DMS153 treated with DMSO at 0.1 percent for 48 hours (cell line): ENCODE results near the gene SLC16A8.

ENCODE experiments used
- DNase-seq: peaks from one replicate; lab custom pipeline; 2025; ENCODE audit not compliant: unreplicated experiment; lab: John Stamatoyannopoulos, UW

SLC16A8 gene

GRCh38 chr22:38073150-38074130 is 10.5 kb downstream of the SLC16A8 start:
- DNase-seq: no peak

- no peak for DNase-seq
These were observed 11.4 kb downstream of the SLC16A8 start for GRCh38 chr22:38072322-38073149.

GRCh38 chr22:38071421-38072321 is 12.3 kb downstream of the SLC16A8 start:
- no peak for DNase-seq

GRCh38 chr22:38070250-38070921 is 13.6 kb downstream of the SLC16A8 start:
- no peak for DNase-seq

GRCh38 chr22:38069372-38070249 is 14.4 kb downstream of the SLC16A8 start:
- no peak for DNase-seq

GRCh38 chr22:38068641-38069371 is 15.2 kb downstream of the SLC16A8 start:
- no peak for DNase-seq

- DNase-seq: no peak
These were observed 16.1 kb downstream of the SLC16A8 start for GRCh38 chr22:38067761-38068360.

- no peak for DNase-seq
These were observed 17.0 kb downstream of the SLC16A8 start for GRCh38 chr22:38067028-38067415.

- DNase-seq: no peak
These were observed 17.5 kb downstream of the SLC16A8 start for GRCh38 chr22:38066381-38067027.

- no peak for DNase-seq
These were observed 18.4 kb downstream of the SLC16A8 start for GRCh38 chr22:38065539-38065938.

GRCh38 chr22:38062791-38063190 is 21.2 kb downstream of the SLC16A8 start:
- no peak for DNase-seq

GRCh38 chr22:38056969-38057891 is 26.8 kb downstream of the SLC16A8 start, which contains the start of gene PICK1:
TSS of gene PICK1 (plus strand) at chr22:38057404. CDS start at chr22:38057810, 406 bp downstream.
- DNase-seq: peak; percentile 79

- DNase-seq: peak; percentile 70
These were observed 31.8 kb downstream of the SLC16A8 start for GRCh38 chr22:38051900-38052862.

GRCh38 chr22:38051261-38051660 is 32.7 kb downstream of the SLC16A8 start:
- DNase-seq: no peak

- DNase-seq: no peak
These were observed 33.3 kb downstream of the SLC16A8 start for GRCh38 chr22:38050720-38051119.
